ENCODE measurements around the gene DLG5.

The DLG5 gene

DNA sequence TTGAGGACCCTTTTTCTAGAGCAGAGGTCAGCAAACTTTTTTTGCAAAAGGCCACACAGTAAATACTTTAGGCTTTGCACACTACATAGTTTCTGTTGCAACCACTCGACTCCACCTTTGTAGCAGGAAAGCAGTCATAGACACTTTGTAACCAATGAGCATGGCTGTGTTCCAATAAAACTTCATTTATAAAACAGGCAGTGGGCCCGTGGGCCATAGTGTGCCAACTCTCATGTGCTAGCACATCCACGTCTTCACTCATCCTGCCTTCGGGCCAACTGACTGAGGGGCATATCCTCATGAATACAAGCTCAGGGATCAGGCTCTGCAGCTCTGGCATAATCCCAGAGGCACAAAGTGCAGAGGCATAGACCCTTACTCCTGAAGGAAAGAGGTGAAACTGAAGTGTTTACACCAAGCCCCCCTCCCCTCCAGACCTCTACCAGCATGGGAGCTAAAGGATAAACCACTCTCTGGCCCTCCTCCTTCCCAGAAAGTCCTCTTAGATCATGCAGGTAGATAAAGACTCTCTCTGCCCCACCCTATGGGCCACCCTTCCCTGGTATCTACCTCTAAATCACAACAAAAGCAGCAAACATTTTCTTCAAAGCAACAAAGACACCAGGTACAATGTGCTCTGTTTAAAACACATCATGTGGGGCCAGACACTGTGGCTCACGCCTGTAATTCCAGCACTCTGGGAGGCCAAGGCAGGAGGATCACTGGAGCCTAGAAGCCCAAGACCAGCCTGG lies 71.0 kb downstream of the DLG5 start:
- DNase-seq (ENCODE audit: low read depth, low spot score) = no peak
- H3K4me3 ChIP-seq (ENCODE audit: low read length) = no peak overlapping the region

DNA sequence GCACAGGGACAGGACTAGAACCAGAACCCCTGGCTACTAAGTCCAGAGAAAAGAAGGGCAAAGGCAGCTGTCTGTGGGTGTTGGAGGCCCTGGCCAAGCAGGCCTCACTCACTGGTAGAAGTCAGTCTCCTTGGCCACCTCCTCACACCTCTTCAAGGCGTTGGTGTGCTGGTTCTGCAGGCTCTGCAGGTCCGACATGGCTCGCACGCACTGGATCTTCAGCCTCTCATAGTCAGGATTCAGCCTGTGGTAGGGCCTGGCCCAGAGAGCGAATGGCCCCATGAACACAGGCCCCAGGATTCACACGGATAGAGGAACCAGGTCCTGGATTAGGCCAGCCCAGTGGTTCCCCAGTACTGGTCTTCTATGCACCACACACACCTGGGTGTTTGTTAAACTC lies 72.4 kb downstream of the DLG5 start:
- no peak for DNase-seq (ENCODE audit: low read depth, low spot score)
- H3K4me3 ChIP-seq (ENCODE audit: low read length) = no peak overlapping the region

DNA sequence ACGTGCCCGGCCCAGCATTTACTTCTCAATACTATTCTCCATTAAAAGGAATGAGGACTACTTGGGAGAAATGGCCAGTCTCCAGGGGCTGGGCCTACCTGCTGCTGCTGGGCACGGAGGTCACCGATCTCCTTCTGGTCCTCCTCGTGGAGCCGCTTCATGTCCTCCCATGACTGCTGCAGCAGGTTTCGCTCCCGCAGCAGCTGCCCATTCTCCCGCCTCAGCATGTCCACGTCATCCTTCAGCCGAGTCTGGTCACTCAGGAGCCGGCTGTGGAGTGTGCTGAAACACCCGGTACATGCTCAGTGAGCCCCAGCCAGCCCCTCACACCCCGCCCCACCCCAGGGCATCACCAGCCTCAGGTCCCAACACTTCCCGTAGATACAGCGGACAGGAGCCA lies 73.3 kb downstream of the DLG5 start:
- DNase-seq (ENCODE audit: low read depth, low spot score) = no peak
- H3K4me3 ChIP-seq (ENCODE audit: low read length) = no peak overlapping the region

DNA sequence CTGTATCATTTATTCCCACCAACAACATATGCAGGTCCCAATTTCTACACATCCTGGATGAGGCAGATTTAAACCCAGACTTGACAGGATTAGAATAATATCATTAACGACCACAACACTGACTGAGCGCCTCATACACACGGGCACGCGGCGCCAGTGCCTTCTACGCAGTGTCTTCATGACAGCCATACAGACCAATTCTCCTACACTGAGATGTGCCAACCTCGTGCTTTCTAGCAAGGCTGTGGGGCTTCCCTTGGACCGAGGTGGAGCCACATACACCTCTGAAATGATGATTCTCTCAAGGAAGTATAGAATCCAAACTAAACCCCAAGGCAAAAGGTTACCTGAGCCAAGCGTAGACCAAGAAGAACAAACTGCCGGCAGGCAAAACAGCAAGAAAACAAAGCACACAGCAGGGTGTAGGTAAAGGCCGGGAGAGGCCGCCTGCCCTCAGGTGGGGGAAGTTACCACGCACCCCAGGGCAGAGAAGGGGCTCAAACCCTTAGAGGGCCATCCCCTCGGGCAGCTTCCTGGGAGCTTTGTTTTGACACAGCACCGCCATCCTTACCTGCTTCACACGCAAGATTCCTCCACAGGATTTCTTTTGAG lies 75.8 kb downstream of the DLG5 start:
- no peak for DNase-seq (ENCODE audit: low read depth, low spot score)
- no peak overlapping the region for H3K4me3 ChIP-seq (ENCODE audit: low read length)

DNA sequence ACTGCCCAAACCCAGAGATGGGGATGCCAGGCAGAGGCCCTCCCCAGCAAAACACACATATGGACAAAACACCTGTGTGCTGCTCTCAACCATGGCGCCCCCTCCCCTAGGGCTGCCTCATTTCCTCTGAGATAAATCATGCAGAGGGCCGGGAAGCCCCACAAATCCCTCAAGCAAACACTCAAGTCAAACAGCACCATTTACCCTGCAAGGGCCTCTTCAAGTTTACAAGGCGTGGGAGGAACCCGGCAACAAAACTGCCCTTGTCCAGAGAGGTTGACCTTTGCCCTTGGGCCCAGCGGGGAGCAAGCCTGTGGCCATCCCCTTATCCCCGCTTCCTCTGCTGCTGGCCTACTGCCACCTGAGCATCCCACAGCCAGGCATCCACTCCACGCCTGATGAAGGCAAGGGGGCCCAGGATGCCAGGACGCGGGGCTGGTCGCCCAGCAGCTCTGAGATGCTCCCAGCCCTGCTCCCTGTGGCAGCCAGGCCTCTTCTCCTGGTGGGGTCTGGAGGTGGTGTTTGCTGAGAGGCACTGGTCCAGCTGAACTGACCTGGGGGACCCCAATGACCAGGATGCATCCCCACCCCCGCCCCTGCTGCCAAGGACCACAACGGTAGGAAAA lies 77.4 kb downstream of the DLG5 start:
- DNase-seq (ENCODE audit: low read depth, low spot score) = no peak
- H3K4me3 ChIP-seq (ENCODE audit: low read length) = no peak overlapping the region

DNA sequence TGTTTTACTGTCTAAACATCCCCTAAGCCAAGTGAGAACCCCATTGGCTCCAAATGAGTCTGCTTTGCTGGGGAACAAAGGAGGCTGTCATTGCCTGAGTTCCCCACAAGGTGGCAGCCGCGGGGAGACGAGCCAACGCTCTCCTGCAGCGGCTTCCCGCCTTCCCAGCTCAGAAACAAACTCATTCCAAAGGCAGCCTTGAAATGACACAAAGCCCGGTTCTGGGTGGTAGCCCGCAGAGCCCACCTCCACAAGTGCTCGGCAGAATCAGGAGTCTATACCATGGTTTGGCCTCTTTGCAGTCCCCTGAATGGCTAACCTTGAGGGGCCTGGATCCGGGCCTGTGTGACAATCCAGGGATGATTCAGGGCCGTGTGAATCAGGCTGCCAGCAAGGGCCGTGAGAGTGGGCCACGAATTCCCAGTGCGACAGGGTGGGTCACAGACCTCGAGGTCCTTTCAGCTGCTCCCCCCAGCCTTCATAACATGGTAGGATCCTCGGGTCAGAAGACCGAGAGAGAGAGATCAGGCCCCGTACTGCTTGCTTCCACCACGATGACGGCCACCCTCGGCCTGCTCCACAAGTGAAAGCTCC lies 79.7 kb downstream of the DLG5 start:
- no peak overlapping the region; the same call in 1 of the 2 replicates for H3K4me3 ChIP-seq (ENCODE audit: low read length)
- DNase-seq (ENCODE audit: low read depth, low spot score) = peak; percentile 44

DNA sequence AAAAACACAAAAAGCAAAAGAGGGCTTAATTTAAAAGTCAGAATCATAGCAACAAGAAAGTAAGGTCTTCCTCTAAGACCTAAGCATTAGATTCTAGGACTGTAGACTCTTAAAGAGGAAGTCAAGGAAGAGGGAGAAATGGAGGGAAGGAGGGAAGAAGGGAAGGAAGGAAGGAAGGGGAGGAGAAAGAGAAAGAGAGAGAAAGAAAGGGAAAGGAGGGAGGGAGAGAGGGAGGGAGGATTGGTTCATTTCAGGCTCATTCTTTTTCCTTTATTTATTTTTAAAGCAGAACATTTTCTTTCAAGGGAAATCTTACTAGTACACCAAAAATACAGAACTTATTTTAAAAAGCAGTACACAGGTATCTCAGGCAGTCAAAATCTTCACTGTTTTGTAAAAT lies 81.1 kb downstream of the DLG5 start:
- no peak overlapping the region for H3K4me3 ChIP-seq (ENCODE audit: low read length)
- no peak for DNase-seq (ENCODE audit: low read depth, low spot score)

DNA sequence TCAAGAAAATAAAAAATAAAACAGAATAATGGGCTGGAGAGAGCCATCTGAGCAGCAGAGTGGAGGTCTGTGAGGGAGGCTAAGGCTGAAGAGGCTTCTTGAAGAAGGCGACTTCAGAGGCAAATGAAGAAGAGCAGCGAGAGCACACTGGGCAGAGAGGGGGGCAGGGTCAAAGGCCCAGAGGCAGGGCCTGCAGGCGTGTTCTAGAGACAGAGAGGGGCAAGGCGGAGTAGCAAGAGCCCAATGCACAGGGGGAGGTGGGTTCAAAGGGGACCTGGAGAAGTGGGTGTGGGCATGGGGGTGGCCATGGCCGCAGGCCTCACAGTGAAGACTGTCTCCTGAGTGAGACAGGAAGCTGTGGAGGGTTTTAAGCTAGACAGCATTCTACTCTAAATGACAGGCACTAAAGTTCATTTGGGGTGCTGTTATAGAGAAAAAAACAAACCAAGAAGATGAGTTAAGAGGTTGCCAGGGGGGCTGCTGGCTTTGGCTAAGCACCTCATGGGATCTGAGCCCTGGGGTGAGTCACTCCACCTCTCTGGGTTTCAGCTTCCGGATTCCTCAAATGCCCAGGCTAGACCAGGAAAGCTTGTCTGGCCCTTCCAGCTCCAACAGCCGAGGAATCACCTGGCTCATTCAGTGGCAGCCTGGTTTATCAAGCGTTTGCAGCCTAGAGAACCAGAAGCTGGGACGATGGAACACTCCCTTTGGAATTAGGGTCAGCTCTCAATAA lies 81.7 kb downstream of the DLG5 start:
- no peak for DNase-seq (ENCODE audit: low read depth, low spot score)
- no peak overlapping the region for H3K4me3 ChIP-seq (ENCODE audit: low read length)

DNA sequence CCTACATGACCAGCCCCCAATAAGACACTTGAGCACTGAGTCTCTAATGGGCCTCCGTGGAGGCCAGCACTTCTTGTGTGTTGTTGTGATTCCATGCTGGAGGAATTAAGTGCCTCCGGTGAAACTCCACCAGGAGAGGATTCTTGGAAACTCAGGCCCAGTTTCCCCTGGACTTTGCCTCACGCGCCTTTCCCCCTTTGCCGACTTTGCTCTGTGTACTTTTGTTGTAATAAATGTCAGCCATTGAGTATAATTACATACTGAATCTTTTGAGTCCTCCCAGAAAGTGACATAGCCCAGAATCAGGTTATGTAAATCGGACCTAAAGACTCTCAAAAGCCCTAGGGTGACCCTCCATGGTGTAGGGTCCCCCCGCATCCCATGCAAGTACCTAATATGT lies 82.4 kb downstream of the DLG5 start:
- DNase-seq (ENCODE audit: low read depth, low spot score) = no peak
- H3K4me3 ChIP-seq (ENCODE audit: low read length) = no peak overlapping the region

DNA sequence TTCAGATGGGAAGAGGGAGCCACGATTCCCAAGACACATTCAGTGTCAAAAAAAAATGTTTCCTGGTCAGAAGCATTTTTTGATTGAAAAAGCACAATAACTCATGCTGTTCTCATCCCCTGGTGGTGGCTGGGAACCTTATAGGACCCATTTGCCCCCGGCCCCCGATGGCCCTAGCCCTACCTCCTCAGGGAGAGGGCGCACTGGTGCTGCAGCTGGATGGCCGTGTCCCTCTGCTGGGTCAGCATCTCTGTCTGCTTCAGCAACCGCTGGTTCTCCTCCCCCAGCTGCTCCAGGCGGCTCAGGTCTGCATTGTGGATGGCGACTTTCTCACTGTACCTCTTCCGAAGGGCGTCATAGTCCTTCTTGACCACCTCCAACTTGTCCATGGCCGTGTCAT lies 83.3 kb downstream of the DLG5 start:
- DNase-seq (ENCODE audit: low read depth, low spot score) = no peak
- no peak overlapping the region for H3K4me3 ChIP-seq (ENCODE audit: low read length)

DNA sequence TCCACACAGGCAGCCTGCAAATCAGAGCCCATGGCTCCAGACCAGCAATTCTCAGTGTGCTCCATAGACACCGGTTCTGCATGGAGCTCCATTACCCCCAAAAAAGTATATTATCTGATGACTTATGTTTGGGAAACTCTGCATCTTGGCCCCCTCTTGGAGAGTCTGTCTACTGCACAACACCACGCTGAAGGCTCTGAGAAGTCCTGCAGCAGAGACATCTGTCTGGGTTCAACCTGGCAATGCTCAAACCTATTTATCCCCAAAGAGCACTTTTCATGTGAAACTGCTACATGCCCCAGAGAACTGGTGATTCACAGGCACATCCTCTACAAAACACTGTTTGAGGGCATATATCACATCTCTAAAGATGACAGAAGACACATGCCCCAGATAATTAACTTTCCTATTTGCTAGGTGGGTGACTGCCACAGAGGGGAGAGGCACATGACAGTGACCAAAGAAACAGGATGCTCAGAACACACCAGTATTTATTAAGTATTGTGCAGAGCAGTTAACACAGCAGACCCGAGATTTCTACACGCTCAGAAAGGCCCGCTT lies 83.8 kb downstream of the DLG5 start:
- no peak overlapping the region for H3K4me3 ChIP-seq (ENCODE audit: low read length)
- no peak for DNase-seq (ENCODE audit: low read depth, low spot score)

DNA sequence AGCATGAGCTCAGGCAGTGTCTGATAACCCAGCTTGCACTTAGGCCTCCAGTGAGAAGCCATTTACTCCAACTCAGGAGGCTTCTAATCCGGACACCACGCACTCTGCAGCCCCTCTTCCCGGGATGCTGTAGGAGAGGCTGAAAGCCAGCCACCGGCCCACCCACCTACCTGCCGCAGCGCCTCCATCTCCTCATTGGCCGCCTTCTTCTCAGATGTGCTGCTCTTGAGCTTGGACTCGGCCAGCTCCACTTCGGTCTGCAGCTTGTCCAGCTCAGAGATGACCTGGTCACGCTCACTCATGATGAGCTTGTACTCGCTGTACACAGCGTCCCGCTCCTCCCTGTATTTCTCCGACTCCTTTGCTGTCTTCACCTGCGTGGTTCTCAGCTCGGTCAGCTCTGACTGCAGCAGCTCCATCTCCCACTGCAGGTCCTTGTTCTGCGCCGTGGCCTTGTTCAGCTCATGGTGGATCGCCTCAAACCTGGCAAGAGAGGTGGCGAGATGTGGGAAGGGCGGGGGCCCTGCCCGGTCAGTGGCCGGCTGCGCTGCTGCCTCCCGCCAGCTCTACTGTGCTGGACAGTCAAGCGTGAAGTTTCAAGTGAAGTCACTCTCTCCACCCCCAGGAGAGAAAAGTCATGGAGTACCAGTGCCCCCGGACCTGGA lies 84.7 kb downstream of the DLG5 start:
- no peak for DNase-seq (ENCODE audit: low read depth, low spot score)
- no peak overlapping the region for H3K4me3 ChIP-seq (ENCODE audit: low read length)

DNA sequence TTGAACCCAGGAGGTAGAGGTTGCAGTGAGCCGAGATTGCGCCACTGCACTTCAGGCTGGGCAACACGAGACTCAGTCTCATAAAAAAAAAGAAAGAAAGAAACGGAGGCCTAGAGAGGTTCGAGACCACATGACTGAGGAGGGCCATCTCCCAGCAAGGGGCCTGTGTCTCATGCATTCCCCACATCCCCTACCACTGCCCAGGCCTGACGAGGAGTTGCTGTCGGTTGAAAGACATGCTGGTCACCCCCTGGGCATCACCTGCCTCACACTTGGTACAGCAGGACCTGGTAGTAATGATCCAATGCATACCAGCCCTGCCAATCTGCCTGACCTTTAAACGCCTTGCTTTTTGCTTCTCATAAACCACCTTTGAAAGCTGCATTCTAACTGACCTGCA lies 85.9 kb downstream of the DLG5 start:
- H3K4me3 ChIP-seq (ENCODE audit: low read length) = no peak overlapping the region
- no peak for DNase-seq (ENCODE audit: low read depth, low spot score)

DNA sequence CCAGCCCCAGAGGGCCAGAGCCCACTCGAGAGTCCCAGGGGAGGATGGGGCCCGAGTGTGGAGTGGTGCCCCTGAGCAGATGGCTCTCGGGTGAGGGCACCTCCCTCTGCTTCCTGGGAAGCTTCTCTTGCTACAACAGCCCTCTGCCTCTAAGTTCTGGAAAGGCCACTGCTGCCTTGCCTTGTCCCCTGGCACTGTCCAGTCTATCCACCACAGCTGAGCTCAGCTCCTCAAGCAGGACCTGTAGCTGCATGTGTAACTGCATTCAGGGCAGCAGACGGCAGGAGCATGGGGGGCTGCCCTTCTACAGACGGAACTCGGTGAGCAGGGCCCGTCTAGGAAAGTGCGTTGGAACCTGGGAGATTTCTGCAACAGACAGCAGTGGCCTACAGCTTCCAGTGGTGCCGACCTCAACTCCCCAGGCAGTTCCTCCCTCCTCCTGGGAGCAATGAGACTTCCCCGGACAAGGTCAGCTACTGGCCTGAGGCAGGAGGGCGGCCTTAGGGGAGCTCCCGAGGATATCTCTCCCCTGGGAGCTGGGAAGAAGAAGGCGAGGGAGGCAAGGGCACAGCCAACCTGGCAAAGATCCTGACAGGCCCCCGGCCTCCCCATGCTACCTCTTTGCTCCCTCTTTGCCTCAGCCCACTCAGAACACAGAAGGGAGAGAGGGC lies 88.5 kb downstream of the DLG5 start:
- no peak overlapping the region for H3K4me3 ChIP-seq (ENCODE audit: low read length)
- no peak for DNase-seq (ENCODE audit: low read depth, low spot score)

DNA sequence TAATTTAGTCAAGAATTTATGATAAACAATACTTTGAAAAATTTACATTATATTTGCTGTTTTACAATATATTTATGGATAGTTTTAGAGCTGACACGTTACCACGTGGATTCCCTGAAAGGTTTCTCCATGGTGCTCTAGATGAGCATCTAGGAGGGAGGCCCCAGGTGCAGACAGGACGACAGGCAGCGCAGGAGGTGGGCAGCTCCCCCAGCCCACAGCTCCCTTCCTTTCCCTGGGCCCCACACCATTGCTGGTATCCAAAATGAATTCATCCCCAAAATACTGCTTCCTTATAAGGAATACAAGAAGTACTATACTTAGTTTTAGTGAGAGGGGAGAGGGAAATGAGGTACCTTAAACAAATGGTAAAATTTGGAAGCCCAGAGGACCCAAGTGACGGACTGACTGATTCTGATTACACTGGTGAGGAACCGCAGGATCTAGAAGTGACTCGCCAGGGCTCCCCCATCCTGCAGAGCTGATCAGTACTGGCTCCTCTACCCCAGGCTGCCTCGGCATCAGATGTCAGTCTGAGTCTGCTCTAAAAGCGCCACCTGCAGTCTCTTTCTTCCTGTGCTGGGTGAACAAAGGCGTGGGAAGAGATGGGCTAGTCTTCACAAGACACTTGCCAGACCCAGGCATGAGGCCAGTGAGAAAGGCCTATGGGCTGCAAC lies 89.2 kb downstream of the DLG5 start:
- peak; percentile 82 for DNase-seq (ENCODE audit: low read depth, low spot score)

DNA sequence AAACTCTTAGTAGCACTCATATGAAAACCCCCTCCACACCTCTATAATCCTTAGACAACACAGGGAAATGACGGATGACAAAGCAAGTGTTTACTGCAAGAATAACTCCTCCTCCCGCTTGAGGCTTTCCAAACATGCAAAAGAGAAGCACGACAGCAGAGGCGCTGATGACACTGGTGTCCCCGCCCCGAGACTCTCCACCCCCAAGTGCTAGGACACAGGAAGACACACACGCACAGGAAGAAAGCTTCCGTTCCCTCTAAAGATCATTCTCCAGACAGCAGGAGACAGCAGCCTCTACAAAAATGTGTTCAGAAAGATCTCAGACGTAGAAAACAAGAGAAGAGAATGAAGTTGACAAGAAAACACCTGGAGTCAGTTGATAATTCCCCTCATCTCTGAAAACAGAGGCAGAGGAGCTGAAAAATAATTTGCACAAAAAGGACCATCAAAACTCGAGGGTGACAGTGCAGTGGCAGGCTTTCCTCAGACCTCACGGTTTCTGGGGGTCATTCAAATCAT lies 90.2 kb downstream of the DLG5 start:
- DNase-seq (ENCODE audit: low read depth, low spot score) = peak; percentile 89
- H3K4me3 ChIP-seq (ENCODE audit: low read length) = peak overlapping the region; percentile 41

More for the DNA sequence above, 89.2 kb downstream of the DLG5 start:
- no peak overlapping the region for H3K4me3 ChIP-seq (ENCODE audit: low read length)

DNA sequence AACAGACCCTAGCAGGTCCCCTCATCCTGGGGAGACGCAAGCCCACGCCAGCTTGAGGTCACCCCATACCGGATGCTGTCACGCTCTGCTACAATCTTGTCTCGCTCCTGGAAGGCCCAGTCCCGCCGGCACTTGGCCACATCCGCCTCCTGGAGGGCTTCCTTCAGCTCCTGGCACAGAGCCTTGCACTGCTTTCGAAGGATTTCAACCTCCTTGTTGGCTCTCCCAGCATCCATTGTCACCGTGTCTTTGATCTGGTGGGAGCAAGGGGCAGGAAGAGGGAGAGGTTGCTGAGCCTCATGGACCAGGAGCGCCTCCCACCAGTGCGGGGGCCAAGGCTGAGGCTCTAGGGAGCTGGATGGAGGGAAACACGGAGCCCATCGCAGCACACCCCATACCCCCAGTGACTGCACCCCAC lies 90.9 kb downstream of the DLG5 start:
- no peak for DNase-seq (ENCODE audit: low read depth, low spot score)
- H3K4me3 ChIP-seq (ENCODE audit: low read length) = no peak overlapping the region
